Measurements from ENCODE around the gene SLC22A1.

GRCh38 chr6:160080097-160080496 lies 41.5 kb upstream of the SLC22A1 start:
- TF ChIP-seq CTCF (tag by site-specific recombination; IDR thresholded peaks at IDR 0.05) (no peak), ZNF658 (tag by site-specific recombination; IDR thresholded peaks at IDR 0.05) (no peak), ATF2 (tag by site-specific recombination; IDR thresholded peaks at IDR 0.05; ENCODE audit: low read depth) (no peak), TCF7L2 (IDR thresholded peaks at IDR 0.05; ENCODE audit: borderline replicate concordance, low read depth, low read length) (no peak), ZNF610 (tag by site-specific recombination; IDR thresholded peaks at IDR 0.05; ENCODE audit: borderline replicate concordance) (no peak), ZFP37 (tag by site-specific recombination; IDR thresholded peaks at IDR 0.05) (no peak), OSR2 (tag by site-specific recombination; IDR thresholded peaks at IDR 0.05) (no peak), ZNF114 (tag by site-specific recombination; IDR thresholded peaks at IDR 0.05) (no peak), ZNF555 (tag by site-specific recombination; conservative IDR thresholded peaks at IDR 0.05) (no peak), PRDM6 (tag by site-specific recombination; IDR thresholded peaks at IDR 0.05) (no peak)
